ENCODE data around the gene FMO1. TPM values are rescaled to one million over a fixed set of nuclear protein-coding genes. Genes with fewer than 3 reads are reported as not detected.

Gene FMO1
- total and polyA plus RNA-seq, 4 donors, result 0.28 to 7.3 (median 0.81) TPM; not detected in 1

GRCh38 chr1:171261336-171261735 is 13.0 kb downstream of the FMO1 start:
- Histone ChIP-seq H3K4me1 (ENCODE audit: control insufficient read depth in 1 of 2, insufficient read depth in 2 of 2, low read length in 2 of 2) (no peaks in the 10 kb centered on the region), H3K9me3 (ENCODE audit: control insufficient read depth, low read length) (no peaks in the 10 kb centered on the region), H3K27ac (ENCODE audit: low read depth in 1 of 2, low read length in 2 of 2) (no peak overlapping the region), H3K36me3 (ENCODE audit: control insufficient read depth in 1 of 2, insufficient read depth in 2 of 2, low read length in 1 of 2) (no peaks in the 10 kb centered on the region), H3K4me3 (ENCODE audit: low read length in 2 of 2) (no peak overlapping the region), H3K27me3 (ENCODE audit: control insufficient read depth in 1 of 2, insufficient read depth in 2 of 2, low read length in 1 of 2) (no peaks in the 10 kb centered on the region)
- DNase-seq (no peak), ATAC-seq (ENCODE audit: low FRiP score) (no peak)
- intact Hi-C loops (cut with DNase I), result no loop called here
- 72 to 83% methylated on average over 4 of the region's 4 CpGs for WGBS, 2 donors

GRCh38 chr1:171263901-171264300 is 15.6 kb downstream of the FMO1 start:
- Histone ChIP-seq H3K4me3 (ENCODE audit: low read length in 2 of 2) (no peak overlapping the region), H3K27ac (ENCODE audit: low read depth in 1 of 2, low read length in 2 of 2) (no peak overlapping the region), H3K4me1 (ENCODE audit: control insufficient read depth in 1 of 2, insufficient read depth in 2 of 2, low read length in 2 of 2) (no peaks in the 10 kb centered on the region), H3K9me3 (ENCODE audit: control insufficient read depth, low read length) (no peaks in the 10 kb centered on the region), H3K36me3 (ENCODE audit: control insufficient read depth in 1 of 2, insufficient read depth in 2 of 2, low read length in 1 of 2) (no peaks in the 10 kb centered on the region), H3K27me3 (ENCODE audit: control insufficient read depth in 1 of 2, insufficient read depth in 2 of 2, low read length in 1 of 2) (no peaks in the 10 kb centered on the region)
- intact Hi-C loops (cut with DNase I), result no loop called here
- 85 to 88% methylated on average over 2 of the region's 2 CpGs for WGBS, 2 donors
- ATAC-seq (ENCODE audit: low FRiP score), result no peak
- no peak for DNase-seq

- H3K4me1 ChIP-seq (ENCODE audit: control insufficient read depth in 1 of 2, insufficient read depth in 2 of 2, low read length in 2 of 2), result no peaks in the 10 kb centered on the region
- no peak overlapping the region for H3K27ac ChIP-seq (ENCODE audit: low read depth in 1 of 2, low read length in 2 of 2)
- DNase-seq (no peak), ATAC-seq (ENCODE audit: low FRiP score) (no peak)
- H3K4me3 ChIP-seq (ENCODE audit: low read length in 2 of 2), result no peak overlapping the region
- no peaks in the 10 kb centered on the region for H3K27me3 ChIP-seq (ENCODE audit: control insufficient read depth in 1 of 2, insufficient read depth in 2 of 2, low read length in 1 of 2)
- H3K36me3 ChIP-seq (ENCODE audit: control insufficient read depth in 1 of 2, insufficient read depth in 2 of 2, low read length in 1 of 2), result no peaks in the 10 kb centered on the region
- H3K9me3 ChIP-seq (ENCODE audit: control insufficient read depth, low read length), result no peaks in the 10 kb centered on the region
- intact Hi-C loops (cut with DNase I), result no loop called here
- 83 to 88% methylated on average over 2 of the region's 2 CpGs for WGBS, 2 donors
These were observed 17.4 kb downstream of the FMO1 start for GRCh38 chr1:171265686-171266085.

- Histone ChIP-seq H3K9me3 (ENCODE audit: control insufficient read depth, low read length) (peaks cover 2% of the 10 kb centered on the region), H3K4me3 (ENCODE audit: low read length in 2 of 2) (no peak overlapping the region), H3K36me3 (ENCODE audit: control insufficient read depth in 1 of 2, insufficient read depth in 2 of 2, low read length in 1 of 2) (no peaks in the 10 kb centered on the region), H3K4me1 (ENCODE audit: control insufficient read depth in 1 of 2, insufficient read depth in 2 of 2, low read length in 2 of 2) (no peaks in the 10 kb centered on the region), H3K27ac (ENCODE audit: low read depth in 1 of 2, low read length in 2 of 2) (no peak overlapping the region), H3K27me3 (ENCODE audit: control insufficient read depth in 1 of 2, insufficient read depth in 2 of 2, low read length in 1 of 2) (no peaks in the 10 kb centered on the region)
- DNase-seq, result no peak
- intact Hi-C loops (cut with DNase I), result no loop called here
- 54 to 60% methylated on average over 4 of the region's 4 CpGs for WGBS, 2 donors
- no peak for ATAC-seq (ENCODE audit: low FRiP score)
These were observed 18.6 kb downstream of the FMO1 start for GRCh38 chr1:171266930-171267329.

- Histone ChIP-seq H3K9me3 (ENCODE audit: control insufficient read depth, low read length) (peaks cover 3% of the 10 kb centered on the region), H3K27ac (ENCODE audit: low read depth in 1 of 2, low read length in 2 of 2) (no peak overlapping the region), H3K36me3 (ENCODE audit: control insufficient read depth in 1 of 2, insufficient read depth in 2 of 2, low read length in 1 of 2) (no peaks in the 10 kb centered on the region), H3K4me1 (ENCODE audit: control insufficient read depth in 1 of 2, insufficient read depth in 2 of 2, low read length in 2 of 2) (no peaks in the 10 kb centered on the region), H3K27me3 (ENCODE audit: control insufficient read depth in 1 of 2, insufficient read depth in 2 of 2, low read length in 1 of 2) (no peaks in the 10 kb centered on the region), H3K4me3 (ENCODE audit: low read length in 2 of 2) (no peak overlapping the region)
- 17 to 33% methylated on average over 1 of the region's 1 CpG for WGBS, 2 donors
- DNase-seq (no peak), ATAC-seq (ENCODE audit: low FRiP score) (no peak)
- intact Hi-C loops (cut with DNase I), result no loop called here
These were observed 19.1 kb downstream of the FMO1 start for GRCh38 chr1:171267391-171267790.

- 95 to 96% methylated on average over 2 of the region's 2 CpGs for WGBS, 2 donors
- Histone ChIP-seq H3K4me1 (ENCODE audit: control insufficient read depth in 1 of 2, insufficient read depth in 2 of 2, low read length in 2 of 2) (no peaks in the 10 kb centered on the region), H3K27ac (ENCODE audit: low read depth in 1 of 2, low read length in 2 of 2) (no peak overlapping the region), H3K27me3 (ENCODE audit: control insufficient read depth in 1 of 2, insufficient read depth in 2 of 2, low read length in 1 of 2) (no peaks in the 10 kb centered on the region), H3K36me3 (ENCODE audit: control insufficient read depth in 1 of 2, insufficient read depth in 2 of 2, low read length in 1 of 2) (no peaks in the 10 kb centered on the region), H3K9me3 (ENCODE audit: control insufficient read depth, low read length) (peaks cover 3% of the 10 kb centered on the region), H3K4me3 (ENCODE audit: low read length in 2 of 2) (no peak overlapping the region)
- DNase-seq, result no peak
- intact Hi-C loops (cut with DNase I), result no loop called here
- ATAC-seq (ENCODE audit: low FRiP score), result no peak
These were observed 22.5 kb downstream of the FMO1 start for GRCh38 chr1:171270806-171271205.

- WGBS, 2 donors, result 77 to 84% methylated on average over 2 of the region's 2 CpGs
- H3K9me3 ChIP-seq (ENCODE audit: control insufficient read depth, low read length), result no peaks in the 10 kb centered on the region
- ATAC-seq (ENCODE audit: low FRiP score), result no peak
- no peaks in the 10 kb centered on the region for H3K27me3 ChIP-seq (ENCODE audit: control insufficient read depth in 1 of 2, insufficient read depth in 2 of 2, low read length in 1 of 2)
- intact Hi-C loops (cut with DNase I), result no loop called here
- no peak overlapping the region for H3K4me3 ChIP-seq (ENCODE audit: low read length in 2 of 2)
- no peak overlapping the region for H3K27ac ChIP-seq (ENCODE audit: low read depth in 1 of 2, low read length in 2 of 2)
- H3K4me1 ChIP-seq (ENCODE audit: control insufficient read depth in 1 of 2, insufficient read depth in 2 of 2, low read length in 2 of 2), result no peaks in the 10 kb centered on the region
- DNase-seq, result no peak
- no peaks in the 10 kb centered on the region for H3K36me3 ChIP-seq (ENCODE audit: control insufficient read depth in 1 of 2, insufficient read depth in 2 of 2, low read length in 1 of 2)
These were observed 29.2 kb downstream of the FMO1 start for GRCh38 chr1:171277534-171277933.

GRCh38 chr1:171279234-171279633 is 30.9 kb downstream of the FMO1 start:
- H3K36me3 ChIP-seq (ENCODE audit: control insufficient read depth in 1 of 2, insufficient read depth in 2 of 2, low read length in 1 of 2), result no peaks in the 10 kb centered on the region
- H3K9me3 ChIP-seq (ENCODE audit: control insufficient read depth, low read length), result no peaks in the 10 kb centered on the region
- no peak overlapping the region for H3K27ac ChIP-seq (ENCODE audit: low read depth in 1 of 2, low read length in 2 of 2)
- ATAC-seq (ENCODE audit: low FRiP score) (no peak), DNase-seq (no peak)
- H3K4me1 ChIP-seq (ENCODE audit: control insufficient read depth in 1 of 2, insufficient read depth in 2 of 2, low read length in 2 of 2), result no peaks in the 10 kb centered on the region
- WGBS, 2 donors, result 87 to 88% methylated on average over 2 of the region's 2 CpGs
- H3K27me3 ChIP-seq (ENCODE audit: control insufficient read depth in 1 of 2, insufficient read depth in 2 of 2, low read length in 1 of 2), result no peaks in the 10 kb centered on the region
- no peak overlapping the region for H3K4me3 ChIP-seq (ENCODE audit: low read length in 2 of 2)
- intact Hi-C loops (cut with DNase I), result no loop called here

- Histone ChIP-seq H3K27me3 (ENCODE audit: control insufficient read depth in 1 of 2, insufficient read depth in 2 of 2, low read length in 1 of 2) (no peaks in the 10 kb centered on the region), H3K36me3 (ENCODE audit: control insufficient read depth in 1 of 2, insufficient read depth in 2 of 2, low read length in 1 of 2) (no peaks in the 10 kb centered on the region), H3K9me3 (ENCODE audit: control insufficient read depth, low read length) (no peaks in the 10 kb centered on the region), H3K4me3 (ENCODE audit: low read length in 2 of 2) (no peak overlapping the region), H3K27ac (ENCODE audit: low read depth in 1 of 2, low read length in 2 of 2) (no peak overlapping the region), H3K4me1 (ENCODE audit: control insufficient read depth in 1 of 2, insufficient read depth in 2 of 2, low read length in 2 of 2) (no peaks in the 10 kb centered on the region)
- ATAC-seq (ENCODE audit: low FRiP score) (no peak), DNase-seq (no peak)
- WGBS, 2 donors, result 84% methylated on average over 3 of the region's 3 CpGs
- intact Hi-C loops (cut with DNase I), result no loop called here
These were observed 31.4 kb downstream of the FMO1 start for GRCh38 chr1:171279678-171280077.
